HepG2 (cell line): ENCODE data around the gene ARF6. TPM values are rescaled to one million over a fixed set of nuclear protein-coding genes. Genes with fewer than 3 reads are reported as not detected.

ENCODE experiments used
- DNMT1 ChIP-seq: sonication (generic); formaldehyde crosslinking; IDR thresholded peaks from 2 replicates; pipeline ENCODE4 v1.5.1; 2020; ENCODE audit warnings: mild to moderate bottlenecking, missing genetic modification reagents
- HOXA9 ChIP-seq: sonication (generic); formaldehyde crosslinking; IDR thresholded peaks from 2 replicates; pipeline ENCODE4 v1.8.1; 2022; ENCODE audit warnings: missing genetic modification reagents, mild to moderate bottlenecking, moderate library complexity, borderline replicate concordance
- IRX3 ChIP-seq: sonication (generic); formaldehyde crosslinking; IDR thresholded peaks from 2 replicates; pipeline ENCODE4 v1.8.1; 2023; ENCODE audit warnings: mild to moderate bottlenecking, low read depth, missing genetic modification reagents, borderline replicate concordance
- MTF1 ChIP-seq: sonication (generic); formaldehyde crosslinking; IDR thresholded peaks from 2 replicates; pipeline ENCODE4 v1.5.0; 2020; ENCODE audit warnings: missing genetic modification reagents
- PRDM15 ChIP-seq: sonication (generic); formaldehyde crosslinking; IDR thresholded peaks from 2 replicates; pipeline ENCODE4 v1.4.0; 2020; ENCODE audit warnings: missing genetic modification reagents
- RFX1 ChIP-seq: fragments of 450-650 bp; IDR thresholded peaks from 2 replicates; pipeline ENCODE4 v1.6.1; 2017
- RNF219 ChIP-seq: sonication (generic); formaldehyde crosslinking; IDR thresholded peaks from 2 replicates; pipeline ENCODE4 v1.5.0; 2020; ENCODE audit warnings: mild to moderate bottlenecking, missing genetic modification reagents
- SCMH1 ChIP-seq: sonication (generic); formaldehyde crosslinking; IDR thresholded peaks from 2 replicates; pipeline ENCODE4 v1.9.0; 2021; ENCODE audit warnings: missing genetic modification reagents, mild to moderate bottlenecking, borderline replicate concordance
- ZBTB40 ChIP-seq, 2 experiments: fragments of 450-650 bp in 1 of 2; sonication (generic) in 1 of 2; formaldehyde crosslinking in 1 of 2; IDR thresholded peaks; 2 replicates each; pipeline versions ENCODE4 v1.6.1 to v1.8.0; 2016 to 2022; ENCODE audit warnings: antibody characterized with exemption in 1 of 2, mild to moderate bottlenecking in 1 of 2, missing genetic modification reagents in 1 of 2
- ZNF557 ChIP-seq: sonication (generic); formaldehyde crosslinking; IDR thresholded peaks from 2 replicates; pipeline ENCODE4 v1.4.0; 2020; ENCODE audit warnings: missing genetic modification reagents
- ZNF564 ChIP-seq: sonication (generic); formaldehyde crosslinking; IDR thresholded peaks from 2 replicates; pipeline ENCODE4 v1.8.1; 2023; ENCODE audit warnings: mild to moderate bottlenecking, missing genetic modification reagents
- ZNF567 ChIP-seq: sonication (generic); formaldehyde crosslinking; IDR thresholded peaks from 2 replicates; pipeline ENCODE4 v1.8.1; 2023; ENCODE audit warnings: mild to moderate bottlenecking, missing genetic modification reagents, borderline replicate concordance
- ZNF777 ChIP-seq: sonication (generic); formaldehyde crosslinking; IDR thresholded peaks from 2 replicates; pipeline ENCODE4 v1.4.0; 2020; ENCODE audit warnings: missing genetic modification reagents
- polyA plus RNA-seq, 8 experiments: library from polyadenylated mRNA; depleted of rRNA in 3 of 8; stranded (reverse) in 7 of 8; unstranded in 1 of 8; fragments of >200 nt; fragmentation: Illumina TruSeq in 4 of 8; extraction: Trizol in 4 of 8; gene quantifications; 2 replicates each; pipeline versions ENCODE4 v1.2.1 to v1.2.3, GENCODE V29; 2011 to 2016; ENCODE audit warnings: low read depth in 4 of 8, missing spikeins in 1 of 8, mixed read lengths in 1 of 8; ENCODE audit not compliant: insufficient read depth in 1 of 8
- total RNA-seq, 5 experiments: library from RNA; depleted of rRNA; stranded (reverse); fragments of >200 nt; fragmentation: Illumina TruSeq; extraction: Trizol; gene quantifications; 2 replicates each; pipeline ENCODE4 v1.2.3, GENCODE V29; 2016; ENCODE audit warnings: low read depth in 1 of 5

The ARF6 gene
- total and polyA plus RNA-seq, 2 of the 13 experiments (the other 11 are each of a cell fraction or from before 2014, with no cell fraction given): 12.7 to 31.9 TPM

GRCh38 chr14:49933704-49934103 is 40.8 kb downstream of the ARF6 start (continued):
- TF ChIP-seq ZBTB40 (IDR thresholded peaks at IDR 0.05): no peak
- TF ChIP-seq ZBTB40 (CRISPR knock-in tag; IDR thresholded peaks at IDR 0.05): no peak
- TF ChIP-seq ZNF777 (CRISPR knock-in tag): no peak
- TF ChIP-seq IRX3: no peak
- no peak for TF ChIP-seq PRDM15 (CRISPR knock-in tag)
- TF ChIP-seq HOXA9 (CRISPR knock-in tag): no peak
- TF ChIP-seq DNMT1: no peak
- no peak for TF ChIP-seq MTF1 (CRISPR knock-in tag)
- TF ChIP-seq ZNF567 (CRISPR knock-in tag): no peak
- TF ChIP-seq ZNF564 (CRISPR knock-in tag): no peak
- no peak for TF ChIP-seq RNF219 (CRISPR knock-in tag)
- TF ChIP-seq RFX1: no peak
- no peak for TF ChIP-seq SCMH1
- no peak for TF ChIP-seq ZNF557 (CRISPR knock-in tag)
